ENCODE data around the gene ORM2. TPM values are rescaled to one million over a fixed set of nuclear protein-coding genes. Genes with fewer than 3 reads are reported as not detected.

ORM2 gene
- total and polyA plus RNA-seq, 5 donors: 0.27 TPM; not detected in 4

GRCh38 chr9:114296338-114296737, 33.3 kb upstream of the ORM2 start:
- no peak overlapping the region for H3K4me3 ChIP-seq (ENCODE audit: low read length)
- no peaks in the 10 kb centered on the region for H3K27me3 ChIP-seq (ENCODE audit: control insufficient read depth, insufficient read depth)
- DNase-seq (no peak), ATAC-seq (no peak)
- H3K9me3 ChIP-seq (ENCODE audit: control insufficient read depth, low read length): no peaks in the 10 kb centered on the region
- no peaks in the 10 kb centered on the region for H3K4me1 ChIP-seq (ENCODE audit: control insufficient read depth, insufficient read depth, low read length)
- no peak overlapping the region for H3K27ac ChIP-seq (ENCODE audit: low read length)
- intact Hi-C loops (cut with DNase I): loop anchor here in 1 of 4 donors (10.0 kb wide), 1 partner anchor 492 kb away; no protein-coding TSS in a partner anchor
- 96% methylated on average over 1 of the region's 1 CpG for WGBS

DNA sequence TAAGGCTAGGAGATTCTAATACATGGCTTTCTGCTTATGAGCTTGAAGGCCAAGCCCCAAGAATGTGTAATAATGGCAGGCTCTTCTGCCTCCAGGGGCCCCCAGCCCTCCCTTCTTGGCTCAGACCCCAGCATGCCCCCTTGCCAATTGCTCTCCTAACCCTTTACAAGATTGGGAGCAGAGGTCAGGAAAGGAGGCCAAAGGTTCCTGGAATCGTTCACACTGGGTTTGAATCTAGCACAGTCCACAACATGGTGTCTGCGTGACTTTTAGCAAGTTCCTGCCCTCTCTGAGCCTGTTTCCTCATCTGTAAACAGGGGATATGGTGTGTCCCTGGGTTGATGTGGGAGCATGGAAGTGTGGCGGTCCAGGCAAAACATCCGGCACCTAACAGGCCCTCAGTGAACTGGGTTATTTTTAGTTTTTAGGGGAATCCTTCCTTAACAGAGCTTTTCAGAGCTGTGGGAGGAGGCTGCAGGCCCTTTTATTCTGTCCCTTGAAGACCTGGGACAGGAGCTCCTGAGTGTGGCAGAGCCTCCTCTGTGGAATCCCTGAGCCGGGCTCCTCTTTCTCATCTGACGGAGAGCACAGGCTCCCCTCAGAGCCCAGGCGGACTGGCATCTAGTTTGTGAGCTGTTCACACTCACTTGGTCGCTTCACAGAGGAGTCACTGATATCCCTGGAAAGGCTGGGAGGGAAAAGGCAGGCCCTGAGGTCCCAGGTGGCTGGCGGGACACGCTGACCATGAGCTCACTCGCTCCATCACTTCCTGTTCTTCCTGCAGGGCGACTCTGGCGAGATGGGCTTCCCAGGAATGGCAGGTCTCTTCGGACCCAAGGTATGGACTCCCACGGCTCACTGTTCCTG, 30.1 kb upstream of the ORM2 start:
- 71% methylated on average over 15 of the region's 15 CpGs for WGBS
- Histone ChIP-seq H3K4me3 (ENCODE audit: low read length) (no peak overlapping the region), H3K4me1 (ENCODE audit: control insufficient read depth, insufficient read depth, low read length) (no peaks in the 10 kb centered on the region), H3K27ac (ENCODE audit: low read length) (no peak overlapping the region), H3K9me3 (ENCODE audit: control insufficient read depth, low read length) (no peaks in the 10 kb centered on the region), H3K27me3 (ENCODE audit: control insufficient read depth, insufficient read depth) (no peaks in the 10 kb centered on the region)
- DNase-seq: peak in 1 of 3 donors; percentile 2
- peak; percentile 10 to 14 for ATAC-seq
- intact Hi-C loops (cut with DNase I): loop anchor here in 1 of 4 donors (10.0 kb wide), 1 partner anchor 495 kb away; no protein-coding TSS in a partner anchor

DNA sequence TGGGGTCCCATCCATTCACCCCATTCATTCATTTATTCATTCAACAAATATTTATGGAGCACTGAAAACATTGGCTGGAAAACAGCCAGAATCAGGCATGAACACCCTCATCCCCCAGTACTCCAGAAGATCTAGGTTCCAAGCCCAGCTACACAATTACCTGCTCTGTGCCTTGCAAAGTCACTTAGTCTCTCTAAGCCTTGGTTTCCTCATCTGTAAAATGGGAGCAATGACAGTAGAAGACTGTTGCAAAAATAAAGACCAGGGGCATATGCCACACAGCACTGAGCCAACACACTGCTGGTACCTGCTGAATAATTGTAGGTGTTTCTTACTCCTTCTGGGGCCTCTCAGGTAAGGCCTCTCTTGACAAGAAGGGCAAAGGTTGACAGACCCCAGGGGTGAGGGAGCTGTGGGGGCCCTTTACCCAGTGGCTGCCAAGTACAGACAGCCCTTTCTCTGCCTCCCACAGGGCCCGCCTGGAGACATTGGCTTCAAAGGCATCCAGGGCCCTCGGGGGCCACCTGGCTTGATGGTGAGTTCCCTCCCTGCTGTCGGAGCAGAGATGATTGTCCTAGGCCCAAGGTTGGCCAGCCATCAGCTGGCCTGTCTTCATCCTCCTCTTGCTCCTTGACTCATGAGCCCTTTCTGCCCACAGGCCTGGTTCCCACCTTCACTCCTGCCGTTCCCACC, 29.4 kb upstream of the ORM2 start:
- intact Hi-C loops (cut with DNase I): no loop called here
- peak in 1 of 3 donors; percentile 2 for DNase-seq
- 96% methylated on average over 4 of the region's 4 CpGs for whole genome bisulfite sequencing

DNA sequence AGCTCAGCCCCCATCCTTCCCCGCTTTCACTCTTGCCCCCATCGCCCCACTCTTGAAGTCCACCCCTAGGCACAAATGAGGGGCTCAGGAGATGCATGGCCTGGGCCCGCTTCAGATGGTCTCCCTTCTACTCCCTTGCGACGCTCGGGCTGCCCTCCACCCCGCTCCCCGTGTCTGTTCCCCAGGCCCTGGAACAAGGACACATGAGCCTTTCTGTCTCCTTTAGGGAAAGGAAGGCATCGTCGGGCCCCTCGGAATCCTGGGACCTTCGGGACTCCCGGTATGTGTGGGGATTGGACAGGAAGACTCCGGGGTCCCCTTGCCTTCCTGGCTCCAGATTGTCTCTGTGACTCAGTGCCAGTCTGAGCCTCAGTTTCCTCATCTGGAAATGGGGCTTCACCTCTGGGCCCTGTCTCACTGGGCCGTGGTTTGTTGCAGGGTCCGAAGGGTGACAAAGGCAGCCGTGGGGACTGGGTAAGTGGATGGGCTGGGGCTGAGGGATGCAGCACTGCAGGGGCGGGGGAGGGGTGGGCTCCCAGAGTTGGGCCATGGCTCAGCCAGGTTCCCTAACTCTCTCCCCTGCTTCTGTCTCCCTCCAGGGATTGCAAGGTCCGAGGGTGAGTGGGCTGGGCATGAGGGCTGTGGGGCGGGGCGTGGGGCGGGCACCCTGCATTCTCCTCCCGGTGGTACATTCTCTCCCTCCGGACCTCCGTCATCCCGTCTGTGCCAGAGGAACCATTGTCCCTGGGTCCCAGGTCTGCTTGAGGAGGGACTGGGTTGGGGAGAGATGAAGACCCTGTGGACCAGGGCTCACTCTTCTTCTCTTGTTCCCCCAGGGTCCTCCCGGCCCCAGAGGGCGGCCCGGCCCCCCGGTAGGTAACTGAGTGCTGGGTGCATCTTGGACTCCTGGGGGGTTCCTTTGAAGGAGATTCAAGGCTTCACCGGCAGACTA, 28.5 kb upstream of the ORM2 start:
- DNase-seq (peak in 1 of 3 donors; percentile 4), ATAC-seq (no peak)
- H3K27ac ChIP-seq (ENCODE audit: low read length): no peak overlapping the region
- H3K9me3 ChIP-seq (ENCODE audit: control insufficient read depth, low read length): no peaks in the 10 kb centered on the region
- peaks cover 2% of the 10 kb centered on the region for H3K4me1 ChIP-seq (ENCODE audit: control insufficient read depth, insufficient read depth, low read length)
- intact Hi-C loops (cut with DNase I): no loop called here
- no peak overlapping the region for H3K4me3 ChIP-seq (ENCODE audit: low read length)
- H3K27me3 ChIP-seq (ENCODE audit: control insufficient read depth, insufficient read depth): no peaks in the 10 kb centered on the region
- WGBS: 92% methylated on average over 31 of the region's 31 CpGs

More for the DNA sequence above, 29.4 kb upstream of the ORM2 start:
- ATAC-seq: no peak
- no peaks in the 10 kb centered on the region for H3K27me3 ChIP-seq (ENCODE audit: control insufficient read depth, insufficient read depth)
- no peaks in the 10 kb centered on the region for H3K4me1 ChIP-seq (ENCODE audit: control insufficient read depth, insufficient read depth, low read length)
- H3K27ac ChIP-seq (ENCODE audit: low read length): no peak overlapping the region
- no peaks in the 10 kb centered on the region for H3K9me3 ChIP-seq (ENCODE audit: control insufficient read depth, low read length)
- H3K4me3 ChIP-seq (ENCODE audit: low read length): no peak overlapping the region

- intact Hi-C loops (cut with DNase I): no loop called here
- ATAC-seq: no peak
- H3K27ac ChIP-seq (ENCODE audit: low read length): no peak overlapping the region
These were observed 27.7 kb upstream of the ORM2 start for GRCh38 chr9:114301798-114302565.

DNA sequence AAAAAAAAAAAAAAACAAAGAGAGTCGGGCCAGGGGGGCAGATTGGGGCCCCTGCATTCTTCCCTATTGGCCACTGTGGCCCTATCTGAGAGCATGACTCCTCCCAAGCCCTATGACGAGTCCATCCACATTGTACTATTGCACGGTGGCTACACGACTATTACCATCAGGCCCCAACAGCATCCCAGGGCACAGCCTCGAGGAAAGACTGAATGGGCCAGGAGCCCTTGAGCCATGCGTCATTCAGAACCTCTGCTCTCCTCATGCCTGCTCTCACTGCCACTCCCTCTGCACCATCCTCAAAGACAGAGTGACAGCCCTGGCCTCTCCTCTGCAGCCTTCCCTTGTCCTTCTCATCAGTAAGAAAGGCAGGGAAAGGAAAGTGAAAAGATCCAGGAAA, 26.9 kb upstream of the ORM2 start:
- DNase-seq: no peak
- intact Hi-C loops (cut with DNase I): no loop called here
- 61% methylated on average over 6 of the region's 6 CpGs for WGBS

More at GRCh38 chr9:114301798-114302565, 27.7 kb upstream of the ORM2 start:
- Histone ChIP-seq H3K27me3 (ENCODE audit: control insufficient read depth, insufficient read depth) (no peaks in the 10 kb centered on the region), H3K4me3 (ENCODE audit: low read length) (no peak overlapping the region), H3K4me1 (ENCODE audit: control insufficient read depth, insufficient read depth, low read length) (peaks cover 2% of the 10 kb centered on the region), H3K9me3 (ENCODE audit: control insufficient read depth, low read length) (no peaks in the 10 kb centered on the region)
- 84% methylated on average over 15 of the region's 15 CpGs for WGBS
- DNase-seq: no peak

GRCh38 chr9:114303571-114303970, 26.1 kb upstream of the ORM2 start:
- intact Hi-C loops (cut with DNase I): no loop called here
- H3K27me3 ChIP-seq (ENCODE audit: control insufficient read depth, insufficient read depth): no peaks in the 10 kb centered on the region
- ATAC-seq (no peak), DNase-seq (peak in 1 of 3 donors; percentile 2)
- no peak overlapping the region for H3K4me3 ChIP-seq (ENCODE audit: low read length)
- peaks cover 2% of the 10 kb centered on the region for H3K4me1 ChIP-seq (ENCODE audit: control insufficient read depth, insufficient read depth, low read length)
- H3K9me3 ChIP-seq (ENCODE audit: control insufficient read depth, low read length): no peaks in the 10 kb centered on the region
- WGBS: 82% methylated on average over 5 of the region's 5 CpGs
- H3K27ac ChIP-seq (ENCODE audit: low read length): no peak overlapping the region

More for the DNA sequence above, 26.9 kb upstream of the ORM2 start:
- Histone ChIP-seq H3K4me3 (ENCODE audit: low read length) (no peak overlapping the region), H3K4me1 (ENCODE audit: control insufficient read depth, insufficient read depth, low read length) (peaks cover 2% of the 10 kb centered on the region), H3K9me3 (ENCODE audit: control insufficient read depth, low read length) (no peaks in the 10 kb centered on the region), H3K27me3 (ENCODE audit: control insufficient read depth, insufficient read depth) (no peaks in the 10 kb centered on the region), H3K27ac (ENCODE audit: low read length) (no peak overlapping the region)
- no peak for ATAC-seq

GRCh38 chr9:114303977-114304376, 25.7 kb upstream of the ORM2 start:
- Histone ChIP-seq H3K27ac (ENCODE audit: low read length) (no peak overlapping the region), H3K4me3 (ENCODE audit: low read length) (no peak overlapping the region), H3K9me3 (ENCODE audit: control insufficient read depth, low read length) (no peaks in the 10 kb centered on the region), H3K4me1 (ENCODE audit: control insufficient read depth, insufficient read depth, low read length) (peaks cover 2% of the 10 kb centered on the region), H3K27me3 (ENCODE audit: control insufficient read depth, insufficient read depth) (no peaks in the 10 kb centered on the region)
- 92% methylated on average over 4 of the region's 4 CpGs for WGBS
- intact Hi-C loops (cut with DNase I): no loop called here
- DNase-seq (no peak), ATAC-seq (no peak)

GRCh38 chr9:114304416-114305188, 25.1 kb upstream of the ORM2 start:
- Histone ChIP-seq H3K9me3 (ENCODE audit: control insufficient read depth, low read length) (no peaks in the 10 kb centered on the region), H3K4me3 (ENCODE audit: low read length) (no peak overlapping the region), H3K4me1 (ENCODE audit: control insufficient read depth, insufficient read depth, low read length) (peaks cover 2% of the 10 kb centered on the region), H3K27ac (ENCODE audit: low read length) (no peak overlapping the region), H3K27me3 (ENCODE audit: control insufficient read depth, insufficient read depth) (no peaks in the 10 kb centered on the region)
- intact Hi-C loops (cut with DNase I): no loop called here
- ATAC-seq (no peak), DNase-seq (peak in 1 of 3 donors; percentile 11)
- 92% methylated on average over 10 of the region's 10 CpGs for WGBS
